ENCODE measurements around the gene BNIP3. TPM values are rescaled to one million over a fixed set of nuclear protein-coding genes. Genes with fewer than 3 reads are reported as not detected.

BNIP3 gene
- total and polyA plus RNA-seq, 2 of the 8 experiments (the other 6 are each of a cell fraction or from before 2014, with no cell fraction given), result 25.8 to 58.9 TPM

GRCh38 chr10:132021046-132021445 lies 39.3 kb upstream of the BNIP3 start (continued):
- TF ChIP-seq KDM4A (IDR thresholded peaks at IDR 0.05; ENCODE audit: low read depth, low read length, severe bottlenecking) (no peak), EP300 (IDR thresholded peaks at IDR 0.05; ENCODE audit: borderline replicate concordance in 1 of 2, low read depth in 2 of 2, low read length in 2 of 2) (no peak), BRCA1 (IDR thresholded peaks at IDR 0.05; ENCODE audit: low read depth, low read length) (no peak), SUZ12 (IDR thresholded peaks at IDR 0.05; ENCODE audit: low read length) (no peak), ZNF274 (IDR thresholded peaks at IDR 0.05; ENCODE audit: borderline replicate concordance, extremely low read depth, low read length) (no peak), TAF1 (IDR thresholded peaks at IDR 0.05; ENCODE audit: low read depth, low read length) (no peak), SIRT6 (IDR thresholded peaks at IDR 0.05; ENCODE audit: low read length) (no peak)
